ENCODE data around the gene NARS2.
"Not testable (repeated sequence)": the region's sequence is repeated elsewhere in the genome, so short reads cannot be mapped to it uniquely, and the experiment has no call there.

DNA sequence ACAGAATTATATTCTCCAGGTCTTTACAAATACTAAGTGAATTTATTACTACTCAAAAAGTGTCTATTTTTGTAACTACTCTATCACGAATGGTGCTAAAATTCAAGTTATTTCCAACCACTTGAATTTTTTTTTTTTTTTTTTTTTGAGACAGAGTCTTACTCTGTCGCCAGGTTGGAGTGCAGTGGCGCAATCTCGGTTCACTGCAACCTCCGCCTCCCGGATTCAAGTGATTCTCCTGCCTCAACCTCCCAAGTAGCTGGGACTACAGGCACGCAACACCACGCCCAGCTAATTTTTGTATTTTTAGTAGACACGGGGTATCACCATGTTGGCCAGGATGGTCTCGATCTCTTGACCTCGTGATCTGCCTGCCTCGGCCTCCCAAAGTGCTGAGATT, 11.6 kb downstream of the NARS2 start:
- TF ChIP-seq, protein P1, sequence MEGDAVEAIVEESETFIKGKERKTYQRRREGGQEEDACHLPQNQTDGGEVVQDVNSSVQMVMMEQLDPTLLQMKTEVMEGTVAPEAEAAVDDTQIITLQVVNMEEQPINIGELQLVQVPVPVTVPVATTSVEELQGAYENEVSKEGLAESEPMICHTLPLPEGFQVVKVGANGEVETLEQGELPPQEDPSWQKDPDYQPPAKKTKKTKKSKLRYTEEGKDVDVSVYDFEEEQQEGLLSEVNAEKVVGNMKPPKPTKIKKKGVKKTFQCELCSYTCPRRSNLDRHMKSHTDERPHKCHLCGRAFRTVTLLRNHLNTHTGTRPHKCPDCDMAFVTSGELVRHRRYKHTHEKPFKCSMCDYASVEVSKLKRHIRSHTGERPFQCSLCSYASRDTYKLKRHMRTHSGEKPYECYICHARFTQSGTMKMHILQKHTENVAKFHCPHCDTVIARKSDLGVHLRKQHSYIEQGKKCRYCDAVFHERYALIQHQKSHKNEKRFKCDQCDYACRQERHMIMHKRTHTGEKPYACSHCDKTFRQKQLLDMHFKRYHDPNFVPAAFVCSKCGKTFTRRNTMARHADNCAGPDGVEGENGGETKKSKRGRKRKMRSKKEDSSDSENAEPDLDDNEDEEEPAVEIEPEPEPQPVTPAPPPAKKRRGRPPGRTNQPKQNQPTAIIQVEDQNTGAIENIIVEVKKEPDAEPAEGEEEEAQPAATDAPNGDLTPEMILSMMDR (IDR thresholded peaks at IDR 0.05; ENCODE audit: insufficient read depth, low read length, poor library complexity, severe bottlenecking) = not testable (repeated sequence)
- TF ChIP-seq EZH2phosphoT487 (conservative IDR thresholded peaks at IDR 0.05; ENCODE audit: low read length) = not testable (repeated sequence)

Measured in SU-DHL-6 (cell line).